ENCODE measurements around the gene LRRN2.
"Not testable (repeated sequence)": the region's sequence is repeated elsewhere in the genome, so short reads cannot be mapped to it uniquely, and the experiment has no call there.

Gene LRRN2

GRCh38 chr1:204574016-204574864, 111.3 kb downstream of the LRRN2 start:
- DNase-seq (ENCODE audit: low spot score) = no peak

- no peak for DNase-seq (ENCODE audit: low spot score)
Measured at GRCh38 chr1:204572923-204573922, 112.3 kb downstream of the LRRN2 start.

GRCh38 chr1:204571631-204572030, 113.9 kb downstream of the LRRN2 start:
- DNase-seq (ENCODE audit: low spot score) = no peak

DNA sequence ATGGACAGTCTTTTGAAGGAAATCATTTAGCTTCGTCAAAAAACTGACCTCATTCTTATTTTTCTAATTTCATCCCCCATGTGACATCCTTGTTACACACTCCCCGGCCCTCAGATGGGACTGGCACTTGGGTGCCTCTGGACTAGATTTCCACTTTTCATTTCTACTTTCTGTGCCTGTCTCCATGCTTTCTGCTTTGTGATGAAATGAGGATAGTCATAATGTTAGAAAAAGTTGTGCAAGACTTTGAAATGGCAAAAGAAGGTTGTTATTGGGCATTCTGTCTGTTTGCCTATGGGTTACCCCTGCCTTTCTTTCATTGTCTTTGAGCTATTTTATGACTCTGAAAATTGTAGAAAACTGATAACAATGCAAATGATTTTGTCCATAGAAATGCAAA, 114.4 kb downstream of the LRRN2 start:
- no peak for DNase-seq (ENCODE audit: low spot score)

GRCh38 chr1:204570021-204570420, 115.5 kb downstream of the LRRN2 start:
- DNase-seq (ENCODE audit: low spot score) = not testable (repeated sequence)

DNA sequence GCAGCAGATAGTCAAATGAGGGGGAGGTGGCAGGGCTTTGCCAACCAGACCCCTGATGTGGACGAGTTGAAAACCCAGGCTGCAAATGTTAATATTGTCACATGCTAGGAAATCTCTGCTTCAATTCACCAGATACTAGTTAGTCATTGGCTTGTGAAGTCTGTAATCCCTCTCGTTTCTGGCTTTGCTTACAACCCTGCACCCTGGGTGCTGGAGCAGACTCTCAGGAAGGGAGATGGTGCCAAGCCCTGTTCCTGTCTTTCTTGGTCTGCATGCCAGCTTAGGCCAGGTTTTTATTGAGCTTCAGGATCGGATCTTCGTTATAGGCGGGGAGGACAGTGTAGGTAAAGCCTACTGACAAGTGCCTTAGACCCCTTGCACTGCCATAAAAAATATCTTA, 116.1 kb downstream of the LRRN2 start:
- DNase-seq (ENCODE audit: low spot score) = no peak

- DNase-seq (ENCODE audit: low spot score) = no peak
Measured at GRCh38 chr1:204568576-204569315, 116.8 kb downstream of the LRRN2 start.

Data from NAMALWA (cell line).